WTC11 (cell line): ENCODE data around the gene DDX11. TPM values are rescaled to one million over a fixed set of nuclear protein-coding genes. Genes with fewer than 3 reads are reported as not detected.

Experiments used
- ATAC-seq: fragments of 200-7000 bp; cut with Tn5 transposase; 2 replicates; pipeline ENCODE4 v1.10.0; 2021; ENCODE audit warnings: mild to moderate bottlenecking, moderate library complexity
- CTCF ChIA-PET: fragments of 300-600 bp; sonication (Branson Sonifier 250); formaldehyde crosslinking; loops from one replicate; lab custom pipeline; 2021; ENCODE audit warnings: antibody characterized with exemption; lab: Charles Lee
- POLR2A ChIA-PET: fragments of 350-600 bp; sonication (Branson Sonifier 250); formaldehyde crosslinking; loops from one replicate; lab custom pipeline; 2021; ENCODE audit warnings: antibody characterized with exemption; lab: Charles Lee
- DNase-seq: peaks from one replicate; pipeline ENCODE4 v3.0.0; 2021; ENCODE audit warnings: low spot score
- H3K27ac Mint-ChIP-seq: 2 replicates; pipeline ENCODE4 v1.8.0; 2021; ENCODE audit warnings: mixed read lengths
- H3K27me3 Mint-ChIP-seq: 2 replicates; pipeline ENCODE4 v1.8.0; 2021; ENCODE audit warnings: low read depth, mild to moderate bottlenecking, moderate library complexity, mixed read lengths
- H3K36me3 Mint-ChIP-seq: 2 replicates; pipeline ENCODE4 v1.8.0; 2021; ENCODE audit warnings: mixed read lengths
- H3K4me1 Mint-ChIP-seq: 2 replicates; pipeline ENCODE4 v1.8.0; 2022; ENCODE audit warnings: mixed read lengths
- H3K4me3 Mint-ChIP-seq: 2 replicates; pipeline ENCODE4 v1.8.0; 2021; ENCODE audit warnings: mild to moderate bottlenecking, moderate library complexity, mixed read lengths
- H3K9me3 Mint-ChIP-seq: 2 replicates; pipeline ENCODE4 v1.8.0; 2021; ENCODE audit warnings: mixed read lengths
- CREM ChIP-seq: sonication (generic); formaldehyde crosslinking; IDR thresholded peaks from 2 replicates; pipeline ENCODE4 v1.8.1; 2022; ENCODE audit warnings: mild to moderate bottlenecking, missing genetic modification reagents, moderate library complexity
- FOXP1 ChIP-seq: sonication (generic); formaldehyde crosslinking; IDR thresholded peaks from 2 replicates; pipeline ENCODE4 v1.8.0; 2022; ENCODE audit warnings: missing genetic modification reagents, mild to moderate bottlenecking, moderate library complexity, borderline replicate concordance
- JUN ChIP-seq: sonication (generic); formaldehyde crosslinking; IDR thresholded peaks from 2 replicates; pipeline ENCODE4 v1.8.0; 2023; ENCODE audit warnings: mild to moderate bottlenecking, missing genetic modification reagents
- NFYB ChIP-seq: sonication (generic); formaldehyde crosslinking; conservative IDR thresholded peaks from 2 replicates; pipeline ENCODE4 v1.8.0; 2022; ENCODE audit warnings: low read depth, missing genetic modification reagents
- RORB ChIP-seq: fragments of 250-450 bp; sonication (Bioruptor Pico); IDR thresholded peaks from 2 replicates; pipeline ENCODE4 v1.9.0; 2021; ENCODE audit warnings: mild to moderate bottlenecking
- ZBTB21 ChIP-seq: sonication (generic); formaldehyde crosslinking; IDR thresholded peaks from 2 replicates; pipeline ENCODE4 v1.8.1; 2023; ENCODE audit warnings: mild to moderate bottlenecking, missing genetic modification reagents, borderline replicate concordance
- ZNF219 ChIP-seq: sonication (generic); formaldehyde crosslinking; IDR thresholded peaks from 2 replicates; pipeline ENCODE4 v1.8.0; 2023; ENCODE audit warnings: missing genetic modification reagents, mild to moderate bottlenecking, borderline replicate concordance
- total RNA-seq: library from RNA; stranded (reverse); gene quantifications from 3 replicates; pipeline ENCODE4 v1.2.3, GENCODE V29; 2021
- TF ChIP-seq, protein P1 (sequence below): sonication (generic); formaldehyde crosslinking; IDR thresholded peaks from 2 replicates; pipeline ENCODE4 v1.8.0; 2023; ENCODE audit warnings: missing genetic modification reagents
- TF ChIP-seq, protein P2 (sequence below): sonication (generic); formaldehyde crosslinking; IDR thresholded peaks from 2 replicates; pipeline ENCODE4 v1.8.1; 2022; ENCODE audit warnings: missing genetic modification reagents, borderline replicate concordance
- TF ChIP-seq, protein P3 (sequence below): sonication (generic); formaldehyde crosslinking; IDR thresholded peaks from 2 replicates; pipeline ENCODE4 v1.8.0; 2022; ENCODE audit warnings: mild to moderate bottlenecking, missing genetic modification reagents
- TF ChIP-seq, protein P4 (sequence below): sonication (generic); formaldehyde crosslinking; IDR thresholded peaks from 2 replicates; pipeline ENCODE4 v1.8.0; 2023; ENCODE audit warnings: mild to moderate bottlenecking, missing genetic modification reagents
- TF ChIP-seq, protein P5 (sequence below): sonication (generic); formaldehyde crosslinking; IDR thresholded peaks from 2 replicates; pipeline ENCODE4 v1.8.0; 2022; ENCODE audit warnings: missing genetic modification reagents
- TF ChIP-seq, protein P6 (sequence below): sonication (generic); formaldehyde crosslinking; conservative IDR thresholded peaks from 2 replicates; pipeline ENCODE4 v1.8.1; 2023; ENCODE audit warnings: mild to moderate bottlenecking, low read depth, missing genetic modification reagents, moderate library complexity

Gene DDX11
- total RNA-seq, 1 experiment from 2014 or later = 219 TPM

DNA sequence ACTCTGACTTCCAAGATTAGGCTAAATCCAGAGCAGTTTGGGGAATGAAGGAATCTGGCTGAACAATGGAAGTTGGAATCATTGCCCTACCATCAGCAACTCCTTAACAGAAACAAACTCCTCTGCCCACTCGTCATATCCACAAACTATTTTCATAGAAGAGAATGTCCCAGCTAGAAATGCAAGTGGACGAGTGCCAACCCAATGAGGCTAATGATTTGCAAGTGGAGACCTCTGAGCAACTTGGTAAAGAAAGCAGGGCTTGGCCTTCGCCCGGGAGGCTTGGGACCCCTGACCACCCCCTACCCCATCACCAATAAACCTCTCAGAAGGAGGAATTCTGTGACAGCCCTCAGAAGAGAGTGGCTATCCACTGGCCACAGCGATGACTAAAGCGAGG lies 40.0 kb upstream of the DDX11 start (continued):
- TF ChIP-seq, protein P1, sequence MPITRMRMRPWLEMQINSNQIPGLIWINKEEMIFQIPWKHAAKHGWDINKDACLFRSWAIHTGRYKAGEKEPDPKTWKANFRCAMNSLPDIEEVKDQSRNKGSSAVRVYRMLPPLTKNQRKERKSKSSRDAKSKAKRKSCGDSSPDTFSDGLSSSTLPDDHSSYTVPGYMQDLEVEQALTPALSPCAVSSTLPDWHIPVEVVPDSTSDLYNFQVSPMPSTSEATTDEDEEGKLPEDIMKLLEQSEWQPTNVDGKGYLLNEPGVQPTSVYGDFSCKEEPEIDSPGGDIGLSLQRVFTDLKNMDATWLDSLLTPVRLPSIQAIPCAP (CRISPR knock-in tag) = no peak
- no peak for TF ChIP-seq ZNF219 (CRISPR knock-in tag)
- TF ChIP-seq FOXP1 (CRISPR knock-in tag) = no peak
- TF ChIP-seq ZBTB21 (CRISPR knock-in tag) = no peak
- no peak for TF ChIP-seq NFYB (CRISPR knock-in tag)

DNA sequence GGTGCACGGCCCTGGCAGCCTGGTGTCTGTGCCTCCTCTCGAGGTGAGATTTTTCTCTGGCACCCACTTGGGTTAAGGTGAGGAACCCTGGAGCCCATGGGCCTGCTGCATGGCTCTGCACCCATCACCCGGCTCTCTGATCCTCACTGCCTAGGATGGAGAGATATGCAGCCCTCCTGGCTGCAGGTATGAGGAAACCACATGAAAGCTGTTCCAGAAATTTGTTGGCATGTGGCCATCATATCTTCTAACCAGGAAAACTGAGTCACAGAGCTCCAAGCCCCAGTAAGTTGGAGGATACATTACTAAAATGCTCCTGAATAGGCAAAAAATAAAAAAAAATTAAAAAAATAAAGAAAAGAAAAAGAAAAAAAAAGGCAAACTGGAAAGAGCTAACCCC lies 39.3 kb upstream of the DDX11 start:
- TF ChIP-seq, protein P2, sequence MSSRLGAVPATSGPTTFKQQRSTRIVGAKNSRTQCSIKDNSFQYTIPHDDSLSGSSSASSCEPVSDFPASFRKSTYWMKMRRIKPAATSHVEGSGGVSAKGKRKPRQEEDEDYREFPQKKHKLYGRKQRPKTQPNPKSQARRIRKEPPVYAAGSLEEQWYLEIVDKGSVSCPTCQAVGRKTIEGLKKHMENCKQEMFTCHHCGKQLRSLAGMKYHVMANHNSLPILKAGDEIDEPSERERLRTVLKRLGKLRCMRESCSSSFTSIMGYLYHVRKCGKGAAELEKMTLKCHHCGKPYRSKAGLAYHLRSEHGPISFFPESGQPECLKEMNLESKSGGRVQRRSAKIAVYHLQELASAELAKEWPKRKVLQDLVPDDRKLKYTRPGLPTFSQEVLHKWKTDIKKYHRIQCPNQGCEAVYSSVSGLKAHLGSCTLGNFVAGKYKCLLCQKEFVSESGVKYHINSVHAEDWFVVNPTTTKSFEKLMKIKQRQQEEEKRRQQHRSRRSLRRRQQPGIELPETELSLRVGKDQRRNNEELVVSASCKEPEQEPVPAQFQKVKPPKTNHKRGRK (CRISPR knock-in tag) = no peak
- TF ChIP-seq CREM (CRISPR knock-in tag) (no peak), RORB (CRISPR knock-in tag) (no peak), JUN (no peak)
- TF ChIP-seq, protein P3, sequence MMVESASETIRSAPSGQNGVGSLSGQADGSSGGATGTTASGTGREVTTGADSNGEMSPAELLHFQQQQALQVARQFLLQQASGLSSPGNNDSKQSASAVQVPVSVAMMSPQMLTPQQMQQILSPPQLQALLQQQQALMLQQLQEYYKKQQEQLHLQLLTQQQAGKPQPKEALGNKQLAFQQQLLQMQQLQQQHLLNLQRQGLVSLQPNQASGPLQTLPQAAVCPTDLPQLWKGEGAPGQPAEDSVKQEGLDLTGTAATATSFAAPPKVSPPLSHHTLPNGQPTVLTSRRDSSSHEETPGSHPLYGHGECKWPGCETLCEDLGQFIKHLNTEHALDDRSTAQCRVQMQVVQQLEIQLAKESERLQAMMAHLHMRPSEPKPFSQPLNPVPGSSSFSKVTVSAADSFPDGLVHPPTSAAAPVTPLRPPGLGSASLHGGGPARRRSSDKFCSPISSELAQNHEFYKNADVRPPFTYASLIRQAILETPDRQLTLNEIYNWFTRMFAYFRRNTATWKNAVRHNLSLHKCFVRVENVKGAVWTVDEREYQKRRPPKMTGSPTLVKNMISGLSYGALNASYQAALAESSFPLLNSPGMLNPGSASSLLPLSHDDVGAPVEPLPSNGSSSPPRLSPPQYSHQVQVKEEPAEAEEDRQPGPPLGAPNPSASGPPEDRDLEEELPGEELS (CRISPR knock-in tag) = no peak
- TF ChIP-seq, protein P4, sequence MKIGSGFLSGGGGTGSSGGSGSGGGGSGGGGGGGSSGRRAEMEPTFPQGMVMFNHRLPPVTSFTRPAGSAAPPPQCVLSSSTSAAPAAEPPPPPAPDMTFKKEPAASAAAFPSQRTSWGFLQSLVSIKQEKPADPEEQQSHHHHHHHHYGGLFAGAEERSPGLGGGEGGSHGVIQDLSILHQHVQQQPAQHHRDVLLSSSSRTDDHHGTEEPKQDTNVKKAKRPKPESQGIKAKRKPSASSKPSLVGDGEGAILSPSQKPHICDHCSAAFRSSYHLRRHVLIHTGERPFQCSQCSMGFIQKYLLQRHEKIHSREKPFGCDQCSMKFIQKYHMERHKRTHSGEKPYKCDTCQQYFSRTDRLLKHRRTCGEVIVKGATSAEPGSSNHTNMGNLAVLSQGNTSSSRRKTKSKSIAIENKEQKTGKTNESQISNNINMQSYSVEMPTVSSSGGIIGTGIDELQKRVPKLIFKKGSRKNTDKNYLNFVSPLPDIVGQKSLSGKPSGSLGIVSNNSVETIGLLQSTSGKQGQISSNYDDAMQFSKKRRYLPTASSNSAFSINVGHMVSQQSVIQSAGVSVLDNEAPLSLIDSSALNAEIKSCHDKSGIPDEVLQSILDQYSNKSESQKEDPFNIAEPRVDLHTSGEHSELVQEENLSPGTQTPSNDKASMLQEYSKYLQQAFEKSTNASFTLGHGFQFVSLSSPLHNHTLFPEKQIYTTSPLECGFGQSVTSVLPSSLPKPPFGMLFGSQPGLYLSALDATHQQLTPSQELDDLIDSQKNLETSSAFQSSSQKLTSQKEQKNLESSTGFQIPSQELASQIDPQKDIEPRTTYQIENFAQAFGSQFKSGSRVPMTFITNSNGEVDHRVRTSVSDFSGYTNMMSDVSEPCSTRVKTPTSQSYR (CRISPR knock-in tag) = no peak
- TF ChIP-seq, protein P5, sequence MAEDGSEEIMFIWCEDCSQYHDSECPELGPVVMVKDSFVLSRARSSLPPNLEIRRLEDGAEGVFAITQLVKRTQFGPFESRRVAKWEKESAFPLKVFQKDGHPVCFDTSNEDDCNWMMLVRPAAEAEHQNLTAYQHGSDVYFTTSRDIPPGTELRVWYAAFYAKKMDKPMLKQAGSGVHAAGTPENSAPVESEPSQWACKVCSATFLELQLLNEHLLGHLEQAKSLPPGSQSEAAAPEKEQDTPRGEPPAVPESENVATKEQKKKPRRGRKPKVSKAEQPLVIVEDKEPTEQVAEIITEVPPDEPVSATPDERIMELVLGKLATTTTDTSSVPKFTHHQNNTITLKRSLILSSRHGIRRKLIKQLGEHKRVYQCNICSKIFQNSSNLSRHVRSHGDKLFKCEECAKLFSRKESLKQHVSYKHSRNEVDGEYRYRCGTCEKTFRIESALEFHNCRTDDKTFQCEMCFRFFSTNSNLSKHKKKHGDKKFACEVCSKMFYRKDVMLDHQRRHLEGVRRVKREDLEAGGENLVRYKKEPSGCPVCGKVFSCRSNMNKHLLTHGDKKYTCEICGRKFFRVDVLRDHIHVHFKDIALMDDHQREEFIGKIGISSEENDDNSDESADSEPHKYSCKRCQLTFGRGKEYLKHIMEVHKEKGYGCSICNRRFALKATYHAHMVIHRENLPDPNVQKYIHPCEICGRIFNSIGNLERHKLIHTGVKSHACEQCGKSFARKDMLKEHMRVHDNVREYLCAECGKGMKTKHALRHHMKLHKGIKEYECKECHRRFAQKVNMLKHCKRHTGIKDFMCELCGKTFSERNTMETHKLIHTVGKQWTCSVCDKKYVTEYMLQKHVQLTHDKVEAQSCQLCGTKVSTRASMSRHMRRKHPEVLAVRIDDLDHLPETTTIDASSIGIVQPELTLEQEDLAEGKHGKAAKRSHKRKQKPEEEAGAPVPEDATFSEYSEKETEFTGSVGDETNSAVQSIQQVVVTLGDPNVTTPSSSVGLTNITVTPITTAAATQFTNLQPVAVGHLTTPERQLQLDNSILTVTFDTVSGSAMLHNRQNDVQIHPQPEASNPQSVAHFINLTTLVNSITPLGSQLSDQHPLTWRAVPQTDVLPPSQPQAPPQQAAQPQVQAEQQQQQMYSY (CRISPR knock-in tag) = no peak
- TF ChIP-seq, protein P6, sequence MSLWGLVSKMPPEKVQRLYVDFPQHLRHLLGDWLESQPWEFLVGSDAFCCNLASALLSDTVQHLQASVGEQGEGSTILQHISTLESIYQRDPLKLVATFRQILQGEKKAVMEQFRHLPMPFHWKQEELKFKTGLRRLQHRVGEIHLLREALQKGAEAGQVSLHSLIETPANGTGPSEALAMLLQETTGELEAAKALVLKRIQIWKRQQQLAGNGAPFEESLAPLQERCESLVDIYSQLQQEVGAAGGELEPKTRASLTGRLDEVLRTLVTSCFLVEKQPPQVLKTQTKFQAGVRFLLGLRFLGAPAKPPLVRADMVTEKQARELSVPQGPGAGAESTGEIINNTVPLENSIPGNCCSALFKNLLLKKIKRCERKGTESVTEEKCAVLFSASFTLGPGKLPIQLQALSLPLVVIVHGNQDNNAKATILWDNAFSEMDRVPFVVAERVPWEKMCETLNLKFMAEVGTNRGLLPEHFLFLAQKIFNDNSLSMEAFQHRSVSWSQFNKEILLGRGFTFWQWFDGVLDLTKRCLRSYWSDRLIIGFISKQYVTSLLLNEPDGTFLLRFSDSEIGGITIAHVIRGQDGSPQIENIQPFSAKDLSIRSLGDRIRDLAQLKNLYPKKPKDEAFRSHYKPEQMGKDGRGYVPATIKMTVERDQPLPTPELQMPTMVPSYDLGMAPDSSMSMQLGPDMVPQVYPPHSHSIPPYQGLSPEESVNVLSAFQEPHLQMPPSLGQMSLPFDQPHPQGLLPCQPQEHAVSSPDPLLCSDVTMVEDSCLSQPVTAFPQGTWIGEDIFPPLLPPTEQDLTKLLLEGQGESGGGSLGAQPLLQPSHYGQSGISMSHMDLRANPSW = no peak
- H3K27ac Mint-ChIP-seq = no peak overlapping the region
- 0 out of 2 replicates have a peak, but pooled peaks cover 2% of the 10 kb centered on the region for H3K4me1 Mint-ChIP-seq
- ChIA-PET CTCF (interaction anchor here (1.8 kb wide), 1 partner anchor 12 kb away, joined by 5 read pairs; no protein-coding TSS in a partner anchor), POLR2A (no interaction called here)
- H3K9me3 Mint-ChIP-seq = no peaks in the 10 kb centered on the region
- ATAC-seq (no peak), DNase-seq (no peak)
- H3K36me3 Mint-ChIP-seq = no peaks in the 10 kb centered on the region
- no peak overlapping the region for H3K4me3 Mint-ChIP-seq
- H3K27me3 Mint-ChIP-seq = peaks cover 3% of the 10 kb centered on the region; the same call in 1 of the 2 replicates
